Natural killer cell (primary cell): ENCODE results near the gene NRG3. TPM values are rescaled to one million over a fixed set of nuclear protein-coding genes. Genes with fewer than 3 reads are reported as not detected.

Experiments used
- ATAC-seq, 3 donors: fragments of 150-1000 bp in 2 of 3; fragments of 200-7000 bp in 1 of 3; cut with Tn5 transposase; 1 replicate in 1 of 3; 2 replicates in 2 of 3; pipeline ENCODE4 v1.10.0; 2021; ENCODE audit warnings: mild to moderate bottlenecking in 2 of 3, moderate library complexity in 2 of 3
- DNase-seq, 2 donors: peaks; one replicate each; pipeline versions ENCODE4 v3.0.0 to v3.0.0-alpha.2; 2013 to 2021; ENCODE audit warnings: mixed read lengths in 1 of 2
- H3K27ac ChIP-seq: one replicate; pipeline ENCODE4 v1.5.1; 2013; ENCODE audit warnings: mild to moderate bottlenecking, low read length
- H3K27me3 ChIP-seq: one replicate; pipeline ENCODE4 v1.6.1; 2013; ENCODE audit warnings: low read length; ENCODE audit not compliant: control insufficient read depth, insufficient read depth
- H3K36me3 ChIP-seq: one replicate; pipeline ENCODE4 v1.6.1; 2013; ENCODE audit warnings: low read length; ENCODE audit not compliant: control insufficient read depth, insufficient read depth
- H3K4me1 ChIP-seq: one replicate; pipeline ENCODE4 v1.6.1; 2013; ENCODE audit warnings: low read length; ENCODE audit not compliant: control insufficient read depth, insufficient read depth
- H3K4me3 ChIP-seq: one replicate; pipeline ENCODE4 v1.5.1; 2013; ENCODE audit warnings: low read length
- H3K9me3 ChIP-seq: one replicate; pipeline ENCODE4 v1.6.1; 2013; ENCODE audit warnings: low read length; ENCODE audit not compliant: control insufficient read depth, insufficient read depth
- H3K27ac Mint-ChIP-seq, 2 donors: one replicate each; pipeline ENCODE4 v1.8.0; 2022; ENCODE audit warnings: mild to moderate bottlenecking in 2 of 2, mixed read lengths in 2 of 2, moderate library complexity in 1 of 2
- H3K27me3 Mint-ChIP-seq, 2 donors: one replicate each; pipeline ENCODE4 v1.8.0; 2022; ENCODE audit warnings: low read depth in 2 of 2, mixed read lengths in 2 of 2
- H3K36me3 Mint-ChIP-seq: one replicate; pipeline ENCODE4 v1.8.0; 2022; ENCODE audit warnings: mixed read lengths
- H3K4me1 Mint-ChIP-seq, 2 donors: one replicate each; pipeline ENCODE4 v1.8.0; 2022; ENCODE audit warnings: mixed read lengths in 2 of 2
- H3K4me3 Mint-ChIP-seq: one replicate; pipeline ENCODE4 v1.8.0; 2022; ENCODE audit warnings: mild to moderate bottlenecking, moderate library complexity, mixed read lengths
- H3K9me3 Mint-ChIP-seq, 2 donors: one replicate each; pipeline ENCODE4 v1.8.0; 2022; ENCODE audit warnings: mixed read lengths in 2 of 2
- CTCF ChIP-seq: fragments of 200-600 bp; IDR thresholded peaks from one replicate; pipeline ENCODE4 v1.8.0; 2022; ENCODE audit warnings: antibody characterized with exemption
- WGBS: methylation state at CpG from one replicate; pipeline ENCODE4 v1.1.7; 2013; ENCODE audit warnings: missing lambda C conversion rate; ENCODE audit not compliant: insufficient coverage; 5-methylcytosine and 5-hydroxymethylcytosine counted together
- intact Hi-C: fragments of 100-400 bp; cut with micrococcal nuclease; formaldehyde crosslinking; loops from one replicate; pipeline ENCODE4 v1.14.2; 2022
- total RNA-seq, 4 donors: library from RNA; stranded (reverse); fragments of 120-200 nt in 1 of 4; gene quantifications; one replicate each; pipeline versions ENCODE4 v1.2.3 to v1.2.4, GENCODE V29; 2013 to 2022

Gene NRG3
- total RNA-seq, 3 donors from 2014 or later (not counting 1 experiment from before 2014, with no cell fraction given), result not detected

GRCh38 chr10:82757901-82758300 is 882.9 kb downstream of the NRG3 start:
- Mint-ChIP-seq H3K36me3 (no peaks in the 10 kb centered on the region), H3K4me1 (no peaks in the 10 kb centered on the region)

GRCh38 chr10:82759050-82759449 is 884.1 kb downstream of the NRG3 start:
- intact Hi-C loops, result no loop called here
- DNase-seq (no peak), ATAC-seq (no peak)
- WGBS, result 67% methylated on average over 1 of the region's 1 CpG
- H3K4me3 Mint-ChIP-seq, result no peak overlapping the region
- Histone ChIP-seq H3K4me1 (no peaks in the 10 kb centered on the region), H3K36me3 (no peaks in the 10 kb centered on the region), H3K4me3 (no peak overlapping the region), H3K27me3 (no peaks in the 10 kb centered on the region), H3K27ac (no peak overlapping the region), H3K9me3 (no peaks in the 10 kb centered on the region)
- peaks cover 12% of the 10 kb centered on the region in 2 donors for H3K9me3 Mint-ChIP-seq
- no peak overlapping the region for H3K27ac Mint-ChIP-seq
- no peak for TF ChIP-seq CTCF
- no peaks in the 10 kb centered on the region for H3K4me1 Mint-ChIP-seq
- no peaks in the 10 kb centered on the region for H3K27me3 Mint-ChIP-seq
- H3K36me3 Mint-ChIP-seq, result no peaks in the 10 kb centered on the region

More at GRCh38 chr10:82757901-82758300, 882.9 kb downstream of the NRG3 start:
- Mint-ChIP-seq H3K27ac (no peak overlapping the region), H3K9me3 (peaks cover 14 to 15% of the 10 kb centered on the region in 2 donors), H3K27me3 (no peaks in the 10 kb centered on the region), H3K4me3 (no peak overlapping the region)
- no peaks in the 10 kb centered on the region for H3K9me3 ChIP-seq
- no peak for ATAC-seq
- no peak overlapping the region for H3K27ac ChIP-seq
- no peaks in the 10 kb centered on the region for H3K36me3 ChIP-seq
- no peaks in the 10 kb centered on the region for H3K4me1 ChIP-seq
- intact Hi-C loops, result no loop called here
- H3K27me3 ChIP-seq, result no peaks in the 10 kb centered on the region
- no peak for TF ChIP-seq CTCF
- DNase-seq, result no peak
- H3K4me3 ChIP-seq, result no peak overlapping the region

GRCh38 chr10:82762641-82763040 is 887.6 kb downstream of the NRG3 start:
- H3K9me3 Mint-ChIP-seq, result peaks cover 14 to 15% of the 10 kb centered on the region in 2 donors
- no peaks in the 10 kb centered on the region for H3K4me1 Mint-ChIP-seq
- 78% methylated on average over 2 of the region's 2 CpGs for WGBS
- H3K4me3 Mint-ChIP-seq, result no peak overlapping the region
- Histone ChIP-seq H3K36me3 (no peaks in the 10 kb centered on the region), H3K9me3 (no peaks in the 10 kb centered on the region), H3K4me1 (no peaks in the 10 kb centered on the region), H3K27me3 (no peaks in the 10 kb centered on the region), H3K4me3 (no peak overlapping the region), H3K27ac (no peak overlapping the region)
- no peaks in the 10 kb centered on the region for H3K27me3 Mint-ChIP-seq
- intact Hi-C loops, result no loop called here
- TF ChIP-seq CTCF, result no peak
- no peaks in the 10 kb centered on the region for H3K36me3 Mint-ChIP-seq
- H3K27ac Mint-ChIP-seq, result no peak overlapping the region
- ATAC-seq, result no peak
- no peak for DNase-seq

GRCh38 chr10:82768040-82768439 is 893.0 kb downstream of the NRG3 start:
- H3K4me1 ChIP-seq, result no peaks in the 10 kb centered on the region
- intact Hi-C loops, result no loop called here
- H3K36me3 ChIP-seq, result no peaks in the 10 kb centered on the region
- Mint-ChIP-seq H3K9me3 (peaks cover 6 to 9% of the 10 kb centered on the region in 2 donors), H3K27me3 (no peaks in the 10 kb centered on the region), H3K4me1 (no peaks in the 10 kb centered on the region), H3K36me3 (no peaks in the 10 kb centered on the region), H3K27ac (no peak overlapping the region), H3K4me3 (no peak overlapping the region)
- H3K27ac ChIP-seq, result no peak overlapping the region
- H3K4me3 ChIP-seq, result no peak overlapping the region
- H3K27me3 ChIP-seq, result no peaks in the 10 kb centered on the region
- no peaks in the 10 kb centered on the region for H3K9me3 ChIP-seq
- WGBS, result 80% methylated on average over 4 of the region's 5 CpGs
- no peak for ATAC-seq
- no peak for DNase-seq
- no peak for TF ChIP-seq CTCF
